ENCODE results near the gene TMTC4. TPM values are rescaled to one million over a fixed set of nuclear protein-coding genes. Genes with fewer than 3 reads are reported as not detected.

TMTC4 gene
- total RNA-seq, 3 donors from 2014 or later = 17.2 to 23.3 (median 17.8) TPM

- intact Hi-C loops (cut with DNase I, micrococcal nuclease) = no loop called here
- Histone ChIP-seq H3K36me3 (ENCODE audit: low read depth) (no peaks in the 10 kb centered on the region), H3K4me3 (no peak overlapping the region), H3K9me3 (no peaks in the 10 kb centered on the region), H3K4me1 (ENCODE audit: low read depth) (no peaks in the 10 kb centered on the region)
- DNase-seq = no peak
- no peak for TF ChIP-seq CTCF (IDR thresholded peaks at IDR 0.05)
- ATAC-seq = no peak
Measured at GRCh38 chr13:100610391-100611347, 63.9 kb downstream of the TMTC4 start.

GRCh38 chr13:100608906-100609305 lies 65.7 kb downstream of the TMTC4 start:
- TF ChIP-seq CTCF (IDR thresholded peaks at IDR 0.05) = no peak
- DNase-seq = peak in 1 of 3 donors; percentile 23

GRCh38 chr13:100608489-100608888 lies 66.1 kb downstream of the TMTC4 start:
- DNase-seq (no peak), ATAC-seq (no peak)
- H3K36me3 ChIP-seq (ENCODE audit: low read depth) = no peaks in the 10 kb centered on the region
- intact Hi-C loops (cut with DNase I, micrococcal nuclease) = no loop called here
- no peak overlapping the region for H3K4me3 ChIP-seq
- no peak for TF ChIP-seq CTCF (IDR thresholded peaks at IDR 0.05)
- no peaks in the 10 kb centered on the region for H3K9me3 ChIP-seq
- no peaks in the 10 kb centered on the region for H3K4me1 ChIP-seq (ENCODE audit: low read depth)

More at GRCh38 chr13:100608906-100609305, 65.7 kb downstream of the TMTC4 start:
- Histone ChIP-seq H3K4me1 (ENCODE audit: low read depth) (no peaks in the 10 kb centered on the region), H3K4me3 (no peak overlapping the region), H3K9me3 (no peaks in the 10 kb centered on the region), H3K36me3 (ENCODE audit: low read depth) (no peaks in the 10 kb centered on the region)
- ATAC-seq = peak; percentile 94
- intact Hi-C loops (cut with DNase I, micrococcal nuclease) = no loop called here

GRCh38 chr13:100604918-100605710 lies 69.5 kb downstream of the TMTC4 start:
- ATAC-seq = no peak
- Histone ChIP-seq H3K9me3 (no peaks in the 10 kb centered on the region), H3K4me3 (no peak overlapping the region), H3K36me3 (ENCODE audit: low read depth) (no peaks in the 10 kb centered on the region), H3K4me1 (ENCODE audit: low read depth) (no peaks in the 10 kb centered on the region)
- intact Hi-C loops (cut with DNase I, micrococcal nuclease) = no loop called here
- DNase-seq = no peak
- no peak for TF ChIP-seq CTCF (IDR thresholded peaks at IDR 0.05)

- Histone ChIP-seq H3K4me1 (ENCODE audit: low read depth) (no peaks in the 10 kb centered on the region), H3K9me3 (no peaks in the 10 kb centered on the region), H3K36me3 (ENCODE audit: low read depth) (no peaks in the 10 kb centered on the region), H3K4me3 (no peak overlapping the region)
- intact Hi-C loops (cut with DNase I, micrococcal nuclease) = no loop called here
- no peak for TF ChIP-seq CTCF (IDR thresholded peaks at IDR 0.05)
- ATAC-seq (no peak), DNase-seq (no peak)
Measured at GRCh38 chr13:100602493-100603111, 72.0 kb downstream of the TMTC4 start.
